NCI-H187 (cell line): ENCODE data around the gene RHOU.

Experiments
- DNase-seq, 2 experiments: peaks; one replicate each; lab custom pipeline; 2025; lab: John Stamatoyannopoulos, UW

Gene RHOU

DNA sequence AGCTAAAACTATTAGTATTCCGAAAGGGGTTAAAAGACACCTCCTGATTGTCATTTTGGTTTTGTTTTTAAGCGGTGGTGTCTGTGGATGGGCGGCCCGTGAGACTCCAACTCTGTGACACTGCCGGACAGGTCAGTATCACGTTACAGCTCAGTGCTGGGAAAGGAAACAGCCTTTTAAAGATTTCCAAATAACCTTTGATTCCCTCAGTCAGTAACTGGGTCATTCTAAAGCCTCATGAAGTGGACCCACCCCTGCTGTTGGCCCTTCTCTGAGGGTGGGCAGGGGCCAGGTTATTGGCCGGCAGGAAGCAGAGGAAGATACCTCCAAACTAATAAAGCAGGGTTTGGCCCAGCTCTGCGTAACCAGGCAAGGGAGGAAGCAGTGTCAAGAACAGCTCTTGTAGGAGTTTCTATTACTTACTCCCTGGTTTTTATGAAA, 2.3 kb downstream of the RHOU start:
- no peak for DNase-seq

GRCh38 chr1:228739826-228740225, 4.5 kb downstream of the RHOU start:
- no peak for DNase-seq

DNA sequence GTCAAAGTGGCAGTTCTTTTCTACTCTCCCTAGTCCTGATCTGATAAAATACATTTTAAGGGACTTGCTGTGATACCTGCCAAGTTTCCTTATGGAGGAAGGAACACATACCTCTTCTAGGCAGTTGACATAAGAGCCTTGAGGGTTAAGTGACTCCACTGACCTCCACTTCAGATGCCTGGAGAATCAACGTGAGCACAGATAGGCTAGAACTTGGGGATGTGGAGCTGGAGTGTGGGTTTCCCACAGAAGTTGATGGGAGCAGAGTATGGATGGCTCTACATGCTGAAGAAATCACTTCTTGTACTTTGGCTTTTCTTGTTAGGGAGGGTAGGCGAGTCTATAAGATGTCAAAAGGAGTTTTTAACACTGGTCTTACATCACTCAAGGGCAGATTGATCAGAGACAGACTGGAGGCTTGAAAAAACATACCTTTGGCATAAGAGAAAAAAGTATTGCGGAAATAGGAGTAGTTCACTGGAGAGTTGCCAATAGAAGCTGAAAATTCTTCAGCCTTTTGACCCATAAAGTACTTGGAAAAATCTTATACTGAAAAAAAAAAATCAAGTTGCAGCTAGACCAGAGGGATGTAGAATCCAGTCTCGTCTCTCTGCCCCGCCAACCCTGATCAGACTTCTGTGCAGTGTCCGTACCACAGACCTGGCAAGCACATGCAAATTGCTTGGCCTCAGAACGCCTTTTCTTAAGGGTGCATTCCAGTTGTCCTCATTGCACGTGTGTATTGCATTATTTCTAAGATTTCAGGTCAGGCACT, 5.5 kb downstream of the RHOU start:
- DNase-seq, result no peak

GRCh38 chr1:228742281-228742860, 7.1 kb downstream of the RHOU start:
- no peak for DNase-seq

DNA sequence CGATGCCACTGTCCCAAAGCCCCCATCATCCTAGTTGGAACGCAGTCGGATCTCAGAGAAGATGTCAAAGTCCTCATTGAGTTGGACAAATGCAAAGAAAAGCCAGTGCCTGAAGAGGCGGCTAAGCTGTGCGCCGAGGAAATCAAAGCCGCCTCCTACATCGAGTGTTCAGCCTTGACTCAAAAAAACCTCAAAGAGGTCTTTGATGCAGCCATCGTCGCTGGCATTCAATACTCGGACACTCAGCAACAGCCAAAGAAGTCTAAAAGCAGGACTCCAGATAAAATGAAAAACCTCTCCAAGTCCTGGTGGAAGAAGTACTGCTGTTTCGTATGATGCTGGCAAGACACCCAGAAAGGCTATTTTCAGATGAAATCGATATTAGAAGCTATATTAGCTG, 8.1 kb downstream of the RHOU start:
- no peak for DNase-seq

GRCh38 chr1:228744356-228744755, 9.1 kb downstream of the RHOU start:
- DNase-seq, result no peak

- no peak for DNase-seq
Measured at GRCh38 chr1:228744918-228745317, 9.6 kb downstream of the RHOU start.

- no peak for DNase-seq
Measured at GRCh38 chr1:228745497-228745896, 10.2 kb downstream of the RHOU start.

DNA sequence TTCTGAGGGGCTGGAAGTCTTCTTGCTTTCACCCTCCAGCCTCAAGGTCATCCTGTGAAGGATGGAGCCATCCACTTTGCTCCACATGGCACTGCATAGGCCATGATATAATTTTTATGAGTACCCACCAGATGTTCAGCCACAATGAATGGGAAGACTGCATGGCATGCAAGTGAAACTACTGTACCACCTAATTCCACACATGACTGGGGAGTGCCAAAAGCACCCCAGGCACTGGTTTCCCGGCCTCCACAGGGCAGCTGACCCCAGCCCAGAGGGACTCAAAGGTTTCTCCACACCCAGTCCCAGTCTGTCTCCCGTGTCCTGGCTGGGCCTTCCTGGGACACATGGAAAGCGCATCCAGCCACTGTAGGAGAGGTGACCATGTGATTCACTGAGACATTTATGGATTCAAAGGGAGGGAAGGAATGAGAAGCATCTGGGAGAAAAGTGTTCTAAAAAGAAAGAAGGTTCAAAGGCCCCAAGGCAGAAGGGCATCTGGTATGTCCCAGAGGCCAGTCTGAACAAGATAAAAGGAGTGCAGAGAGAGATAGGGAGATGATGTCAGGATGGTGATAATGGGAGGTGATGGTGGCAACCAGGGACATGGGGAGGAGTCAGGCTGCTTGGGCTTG, 12.1 kb downstream of the RHOU start:
- DNase-seq, result no peak

DNA sequence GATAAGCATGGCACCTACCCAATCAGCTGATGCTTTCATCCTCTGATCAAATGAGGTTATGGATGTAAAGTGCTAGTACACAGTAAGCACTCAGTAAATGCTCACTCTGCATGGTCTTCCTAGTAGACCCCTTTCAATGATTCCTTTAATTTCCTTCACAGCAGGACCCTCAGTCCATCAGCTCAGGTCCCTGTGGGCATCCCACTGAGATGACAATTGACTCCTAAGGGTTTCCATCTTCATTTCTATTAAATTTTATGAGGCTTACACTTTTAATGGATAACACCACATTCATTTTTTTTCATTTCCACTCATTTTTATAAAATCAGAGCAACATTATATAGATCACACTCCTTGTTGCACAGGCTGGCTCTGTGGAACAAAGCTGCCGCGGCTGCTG, 12.8 kb downstream of the RHOU start:
- DNase-seq, result no peak

- no peak for DNase-seq
Measured at GRCh38 chr1:228748431-228748830, 13.2 kb downstream of the RHOU start.

DNA sequence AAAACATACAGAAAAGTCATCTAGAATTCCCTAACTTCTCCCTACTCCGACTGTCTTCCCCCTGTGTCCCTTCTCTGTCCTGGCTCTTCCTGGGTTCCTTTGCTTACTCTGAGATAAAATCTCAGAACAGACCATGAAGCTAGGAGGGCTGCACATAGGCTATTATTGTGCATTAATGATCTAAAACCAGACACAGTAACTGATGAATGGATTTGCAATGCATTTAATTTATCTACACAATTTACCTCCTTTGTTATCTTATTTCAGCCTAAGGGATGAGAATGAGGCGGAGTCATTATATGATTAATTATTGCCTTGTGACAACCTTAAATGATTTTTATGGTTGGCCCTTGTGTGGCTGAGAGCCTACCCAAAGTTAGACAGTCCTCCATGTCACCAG, 14.5 kb downstream of the RHOU start:
- DNase-seq, result no peak

GRCh38 chr1:228750915-228751314, 15.6 kb downstream of the RHOU start:
- DNase-seq, result no peak

DNA sequence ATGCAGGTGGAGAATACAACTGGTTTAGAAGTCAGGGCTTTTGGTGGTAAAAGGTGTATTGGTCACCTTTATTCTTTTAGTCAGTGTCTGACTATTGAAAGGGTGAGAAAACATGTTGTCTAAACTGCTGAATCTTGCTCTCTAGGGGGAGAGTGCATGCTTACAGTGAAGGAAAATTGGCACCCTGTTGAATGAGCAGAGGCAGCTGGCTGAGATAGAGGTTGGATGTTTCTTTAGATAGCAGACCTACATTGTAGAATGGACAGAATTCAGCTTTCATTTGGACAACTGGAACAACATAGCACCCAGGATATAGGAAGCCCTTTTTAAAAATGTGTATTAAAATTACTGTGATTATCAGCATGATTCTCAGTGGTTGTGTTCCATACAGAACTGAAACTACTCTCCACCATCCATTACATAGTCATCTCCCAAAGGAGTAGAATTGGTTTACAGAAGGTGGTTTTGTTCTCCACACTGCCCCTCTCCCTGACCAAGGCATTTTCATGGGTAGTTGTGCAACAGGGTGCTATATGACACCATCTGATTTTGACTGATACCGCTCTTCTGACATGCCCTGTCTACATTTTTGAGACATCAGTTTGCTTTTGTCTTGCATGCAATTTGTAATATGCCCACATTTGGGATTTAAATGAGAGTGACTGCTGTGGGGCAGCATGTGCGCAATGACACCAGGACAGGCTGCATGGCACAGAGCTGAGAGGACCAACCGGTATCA, 16.2 kb downstream of the RHOU start:
- no peak for DNase-seq

DNA sequence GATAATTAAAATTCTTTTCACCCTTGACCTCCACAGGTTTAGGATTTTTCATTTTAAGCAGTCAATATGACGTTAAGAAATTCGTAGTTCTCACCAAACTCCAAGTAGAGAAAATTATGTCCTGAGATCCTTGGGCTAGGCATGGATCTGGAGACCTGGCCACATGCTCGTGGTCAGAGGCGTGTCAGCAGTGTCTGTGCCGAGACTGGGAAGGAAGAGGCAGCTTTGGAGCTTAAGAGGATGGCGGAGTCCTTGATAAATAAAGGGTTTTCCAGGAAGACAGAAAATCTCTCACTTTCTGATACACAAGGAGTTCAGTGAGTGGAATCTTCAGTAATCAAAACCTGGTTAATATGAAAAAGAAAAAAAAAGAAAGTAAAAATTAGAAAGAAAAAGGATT, 17.0 kb downstream of the RHOU start:
- DNase-seq, result no peak

GRCh38 chr1:228752675-228753265, 17.5 kb downstream of the RHOU start:
- DNase-seq, result no peak

GRCh38 chr1:228753287-228753686, 18.0 kb downstream of the RHOU start:
- no peak for DNase-seq

DNA sequence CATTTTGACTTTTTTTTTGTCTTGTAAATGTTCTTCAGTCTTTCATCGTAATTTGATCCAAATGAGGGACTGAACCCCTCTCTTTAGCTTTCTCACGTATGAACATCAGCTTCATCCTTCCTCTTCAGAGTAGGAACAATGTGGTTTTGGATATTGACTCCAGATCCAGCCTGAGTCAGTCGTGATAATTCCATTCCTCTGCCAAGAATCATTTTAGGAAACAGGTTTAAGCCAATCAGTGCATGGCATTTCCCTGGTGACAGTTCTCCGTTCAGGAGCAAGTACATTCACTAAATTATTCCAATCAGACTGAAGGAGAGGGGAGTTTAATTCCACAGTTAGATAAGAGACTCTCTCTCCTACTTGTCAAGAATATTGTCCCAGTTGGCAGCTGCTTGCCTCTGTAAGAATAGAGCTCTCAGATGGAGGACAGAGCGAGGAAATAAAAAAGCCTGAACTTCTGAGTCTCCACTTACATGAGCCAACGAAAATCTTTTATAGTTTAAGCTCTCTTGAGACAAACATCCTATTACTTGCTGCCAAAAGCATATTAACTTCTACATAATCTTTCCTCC, 18.6 kb downstream of the RHOU start:
- DNase-seq, result no peak

DNA sequence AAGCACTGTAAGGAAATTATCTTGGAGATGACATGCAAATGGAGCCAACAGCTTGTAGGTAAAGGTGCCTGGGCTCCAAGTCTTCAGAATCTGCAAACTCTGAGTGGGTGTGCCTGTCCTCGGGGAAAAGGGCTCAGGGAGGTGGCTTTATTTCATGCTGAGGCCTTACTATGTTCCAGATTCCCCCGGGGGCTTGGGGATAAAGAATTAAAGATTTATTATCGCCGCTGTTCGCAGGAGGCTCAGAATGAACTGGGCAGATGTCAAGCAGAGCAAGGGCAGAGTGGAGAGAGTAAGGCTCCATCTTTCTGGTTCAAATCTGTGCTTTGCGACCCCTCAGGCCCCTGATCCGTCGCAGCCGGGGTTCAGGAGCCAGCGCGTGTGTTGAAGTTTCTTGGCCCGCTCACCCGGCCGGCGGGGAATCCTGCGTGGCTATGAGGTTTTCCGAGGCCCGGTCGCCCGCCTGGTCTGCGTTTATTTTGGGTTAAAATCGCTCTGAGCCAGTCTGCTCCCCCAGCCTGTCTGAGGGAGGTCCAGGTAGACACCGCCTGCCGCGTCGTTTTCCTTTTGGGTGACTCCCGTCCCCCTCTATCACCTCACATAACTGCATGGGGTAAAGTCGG, 19.5 kb downstream of the RHOU start:
- no peak for DNase-seq

GRCh38 chr1:228755800-228756199, 20.5 kb downstream of the RHOU start:
- DNase-seq, result no peak

DNA sequence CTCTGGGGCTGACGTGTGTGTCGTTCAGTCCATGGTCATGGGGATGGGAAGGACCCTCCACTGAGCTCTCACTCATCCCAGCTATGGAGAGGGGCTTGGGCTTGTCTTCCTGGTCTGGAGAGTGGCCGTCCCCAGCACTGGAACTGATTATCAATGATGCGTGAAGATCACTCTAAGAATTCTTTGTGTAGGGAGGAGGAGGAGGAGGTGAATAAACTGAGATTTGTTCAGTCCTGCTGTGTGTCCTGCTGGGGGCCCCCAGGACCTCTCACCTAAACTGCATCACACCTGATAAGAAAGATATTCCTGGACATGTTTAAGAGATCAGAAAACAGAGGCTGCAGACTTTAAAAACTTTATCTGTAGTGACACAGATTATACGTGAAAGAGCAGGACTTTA, 21.2 kb downstream of the RHOU start:
- DNase-seq, result no peak

GRCh38 chr1:228758447-228758846, 23.2 kb downstream of the RHOU start:
- DNase-seq, result no peak
